HG03097 (cell line): ENCODE data around the gene SLC4A1AP.
"Not testable (repeated sequence)": the region's sequence is repeated elsewhere in the genome, so short reads cannot be mapped to it uniquely, and the experiment has no call there.

Source experiments
- ATAC-seq: cut with Tn5 transposase; IDR thresholded peaks from one replicate; pipeline ENCODE4 v1.9.1; 2021; ENCODE audit not compliant: unreplicated experiment, low FRiP score

The SLC4A1AP gene, protein sequence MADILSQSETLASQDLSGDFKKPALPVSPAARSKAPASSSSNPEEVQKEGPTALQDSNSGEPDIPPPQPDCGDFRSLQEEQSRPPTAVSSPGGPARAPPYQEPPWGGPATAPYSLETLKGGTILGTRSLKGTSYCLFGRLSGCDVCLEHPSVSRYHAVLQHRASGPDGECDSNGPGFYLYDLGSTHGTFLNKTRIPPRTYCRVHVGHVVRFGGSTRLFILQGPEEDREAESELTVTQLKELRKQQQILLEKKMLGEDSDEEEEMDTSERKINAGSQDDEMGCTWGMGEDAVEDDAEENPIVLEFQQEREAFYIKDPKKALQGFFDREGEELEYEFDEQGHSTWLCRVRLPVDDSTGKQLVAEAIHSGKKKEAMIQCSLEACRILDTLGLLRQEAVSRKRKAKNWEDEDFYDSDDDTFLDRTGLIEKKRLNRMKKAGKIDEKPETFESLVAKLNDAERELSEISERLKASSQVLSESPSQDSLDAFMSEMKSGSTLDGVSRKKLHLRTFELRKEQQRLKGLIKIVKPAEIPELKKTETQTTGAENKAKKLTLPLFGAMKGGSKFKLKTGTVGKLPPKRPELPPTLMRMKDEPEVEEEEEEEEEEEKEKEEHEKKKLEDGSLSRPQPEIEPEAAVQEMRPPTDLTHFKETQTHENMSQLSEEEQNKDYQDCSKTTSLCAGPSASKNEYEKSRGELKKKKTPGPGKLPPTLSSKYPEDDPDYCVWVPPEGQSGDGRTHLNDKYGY

DNA sequence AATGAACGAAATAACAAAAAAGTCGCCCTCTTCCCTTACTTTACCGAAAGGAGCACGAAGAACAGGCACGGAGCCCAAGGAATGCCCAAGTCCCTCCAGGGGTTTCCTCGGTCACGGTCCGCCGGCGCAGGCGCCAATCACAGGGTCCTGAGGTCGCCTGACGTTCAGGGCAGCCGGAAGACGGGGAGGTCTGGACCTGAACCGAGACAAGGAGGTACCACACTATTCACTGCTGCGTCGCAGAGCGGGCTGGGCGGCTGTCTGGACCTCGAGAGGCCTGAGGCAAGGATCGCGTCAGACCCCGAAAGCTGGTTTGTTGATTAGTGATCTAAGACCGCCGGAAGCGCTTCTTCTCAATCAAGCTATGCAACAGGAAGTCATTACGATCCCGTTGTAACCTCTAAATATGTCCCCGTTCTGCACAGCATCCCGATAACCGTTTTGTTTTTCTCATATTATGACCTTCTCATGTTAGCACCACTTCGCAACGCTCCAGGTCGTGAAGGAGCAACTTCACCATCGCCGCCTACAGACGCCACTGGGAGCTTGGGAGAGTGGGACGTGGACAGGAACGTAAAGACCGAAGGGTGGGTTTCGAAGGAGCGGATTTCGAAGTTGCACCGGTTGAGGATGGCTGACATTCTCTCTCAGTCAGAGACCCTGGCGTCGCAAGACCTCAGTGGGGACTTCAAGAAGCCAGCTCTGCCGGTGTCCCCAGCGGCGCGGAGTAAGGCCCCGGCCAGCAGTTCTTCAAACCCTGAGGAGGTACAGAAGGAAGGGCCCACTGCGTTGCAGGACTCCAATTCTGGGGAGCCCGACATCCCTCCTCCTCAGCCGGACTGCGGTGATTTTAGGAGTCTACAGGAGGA, at the start of gene SLC4A1AP, which contains the start of gene SUPT7L:
Gene SLC4A1AP (plus strand): TSS at position 605 of the 869 bp plus-strand sequence. CDS start 26 bp downstream, at position 631.
Gene SUPT7L (minus strand): TSS at position 330 of the 869 bp plus-strand sequence. CDS start 1,422 bp downstream, outside the sequence.
- ATAC-seq, result peak; percentile 68

DNA sequence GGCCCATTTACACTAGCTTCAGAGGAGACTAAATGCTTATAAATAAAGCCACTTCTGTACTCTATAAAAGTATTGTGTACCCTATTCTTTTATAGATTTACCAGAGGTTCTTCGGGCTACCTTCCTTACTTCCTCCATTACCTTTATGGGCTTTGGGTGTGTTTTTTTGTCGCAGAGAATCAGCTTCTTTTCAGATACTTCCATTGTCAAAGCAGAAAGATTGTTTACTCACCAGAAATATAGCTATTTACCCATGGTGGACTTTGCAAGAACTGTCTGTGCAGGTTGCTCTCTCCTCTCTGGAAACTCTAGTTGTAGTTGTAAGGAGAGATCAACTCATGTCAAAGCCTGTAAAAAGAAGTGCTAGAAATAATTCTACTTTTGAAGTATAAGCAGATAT, 49.7 kb upstream of the SLC4A1AP start:
- ATAC-seq, result no peak

DNA sequence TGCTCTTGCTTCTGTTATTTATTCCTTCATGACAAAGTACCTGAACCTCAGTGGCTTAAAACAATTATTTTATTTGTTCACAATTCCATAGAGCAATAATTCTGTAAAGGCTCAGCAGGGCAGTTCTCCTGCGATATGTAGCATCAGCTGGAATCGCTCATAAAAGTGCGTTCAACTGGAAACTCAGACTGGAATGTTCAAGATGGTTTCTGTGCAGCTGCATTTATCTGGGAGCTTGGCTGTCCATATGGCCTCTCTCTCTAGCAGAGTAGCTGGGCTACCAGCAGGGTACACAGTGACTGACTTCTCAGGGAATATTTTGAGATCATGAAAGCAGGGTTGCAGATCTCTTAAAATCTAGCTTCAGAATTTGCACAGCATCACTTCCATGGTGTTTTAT, 48.4 kb upstream of the SLC4A1AP start:
- no peak for ATAC-seq

DNA sequence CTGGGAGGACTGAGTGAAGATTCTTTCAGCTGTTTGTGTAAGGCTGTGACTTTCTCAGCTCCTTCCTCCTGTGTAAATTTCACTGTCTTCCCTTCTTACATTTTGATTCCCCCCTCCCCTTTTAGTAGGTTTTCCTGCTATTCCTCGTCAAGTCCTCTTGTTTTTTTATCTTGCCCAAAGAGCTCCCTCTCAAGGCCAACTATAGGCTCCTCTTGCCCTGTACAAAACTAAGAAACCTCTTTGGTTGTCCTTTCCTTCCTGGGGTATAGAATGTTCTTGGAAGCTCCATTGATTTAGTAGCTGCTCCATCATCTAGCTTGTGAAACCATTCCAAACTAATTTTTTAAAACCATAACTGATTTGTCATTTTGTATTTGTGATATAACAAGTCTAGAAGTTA, 42.2 kb upstream of the SLC4A1AP start:
- ATAC-seq, result no peak

DNA sequence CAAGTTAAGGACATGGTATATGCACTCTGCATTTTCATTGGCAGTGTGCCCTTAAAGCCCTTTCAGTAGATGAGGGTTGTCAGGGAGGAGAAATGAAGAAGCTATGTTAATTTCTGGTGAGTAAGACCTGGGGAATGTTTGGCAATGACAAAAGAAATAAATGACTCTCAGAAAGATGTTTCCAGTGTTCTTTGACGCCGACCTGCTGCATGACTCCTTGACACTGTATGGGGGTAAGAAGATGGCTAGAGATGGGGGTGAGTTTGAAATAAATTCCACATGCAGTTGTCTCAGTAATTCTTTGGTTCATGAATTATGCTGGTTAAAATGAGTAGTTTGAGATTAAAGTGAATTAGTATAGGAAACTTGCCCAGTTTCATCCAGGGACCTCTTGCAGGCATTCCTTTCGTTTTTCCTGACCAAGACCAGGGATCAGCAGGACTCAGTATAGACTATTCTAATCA, 40.7 kb upstream of the SLC4A1AP start:
- no peak for ATAC-seq

DNA sequence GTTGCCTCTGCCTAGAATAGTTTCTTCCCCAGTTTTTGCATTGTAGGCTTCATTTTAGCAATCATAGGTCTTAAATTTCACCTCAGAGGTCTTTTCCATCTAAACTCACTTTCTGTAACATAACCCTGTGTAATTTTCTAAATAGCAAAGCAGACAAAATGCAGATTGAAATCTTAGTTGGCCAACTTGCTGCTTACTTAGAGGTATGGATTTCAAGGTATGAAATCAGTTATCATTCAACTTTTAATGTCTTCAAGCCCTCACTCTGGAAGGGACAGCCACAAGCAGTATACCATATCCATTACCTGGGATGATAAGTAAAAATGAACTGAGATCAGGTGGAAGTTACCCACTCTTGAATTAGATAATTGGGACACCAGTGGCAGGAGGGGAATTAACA, 38.7 kb upstream of the SLC4A1AP start:
- ATAC-seq, result no peak

DNA sequence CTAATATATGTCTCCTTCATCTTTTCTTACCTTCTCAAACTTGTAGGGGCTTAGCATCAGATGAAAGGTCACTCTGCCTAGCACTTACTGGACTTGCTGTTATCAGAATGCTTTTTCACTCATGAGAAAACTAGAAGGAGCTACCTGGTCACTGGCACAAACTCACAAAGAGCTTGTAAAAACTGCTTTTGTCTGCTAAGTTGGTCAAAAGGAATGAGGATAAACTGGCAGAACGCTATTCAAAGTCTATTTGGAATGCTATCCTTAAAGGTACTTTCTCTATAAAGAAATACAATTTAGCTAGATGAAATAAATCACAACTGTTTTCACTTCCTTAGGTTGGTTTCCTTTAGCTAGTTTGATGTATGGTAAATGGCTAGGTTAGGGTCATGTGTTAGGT, 37.4 kb upstream of the SLC4A1AP start:
- not testable (repeated sequence) for ATAC-seq

DNA sequence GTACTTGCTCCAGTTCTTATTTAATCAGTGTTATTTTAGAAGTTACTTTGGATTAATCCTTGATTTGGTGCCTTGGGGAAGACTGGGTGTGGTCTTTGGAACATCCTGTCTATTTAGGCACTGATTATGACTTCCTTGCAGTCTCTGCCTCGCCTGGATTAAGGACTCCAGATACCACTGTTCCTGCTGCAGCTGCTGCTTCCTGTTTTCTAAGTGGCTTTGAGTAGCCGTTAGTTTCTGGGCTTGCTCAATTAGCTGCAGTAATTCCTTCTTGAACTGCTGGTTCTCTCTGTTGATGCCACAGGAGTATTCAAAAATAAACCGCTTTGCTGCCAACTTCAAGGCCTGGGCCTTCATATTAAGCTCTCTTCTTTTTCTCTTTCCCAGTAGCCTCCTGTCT, 36.8 kb upstream of the SLC4A1AP start:
- not testable (repeated sequence) for ATAC-seq

DNA sequence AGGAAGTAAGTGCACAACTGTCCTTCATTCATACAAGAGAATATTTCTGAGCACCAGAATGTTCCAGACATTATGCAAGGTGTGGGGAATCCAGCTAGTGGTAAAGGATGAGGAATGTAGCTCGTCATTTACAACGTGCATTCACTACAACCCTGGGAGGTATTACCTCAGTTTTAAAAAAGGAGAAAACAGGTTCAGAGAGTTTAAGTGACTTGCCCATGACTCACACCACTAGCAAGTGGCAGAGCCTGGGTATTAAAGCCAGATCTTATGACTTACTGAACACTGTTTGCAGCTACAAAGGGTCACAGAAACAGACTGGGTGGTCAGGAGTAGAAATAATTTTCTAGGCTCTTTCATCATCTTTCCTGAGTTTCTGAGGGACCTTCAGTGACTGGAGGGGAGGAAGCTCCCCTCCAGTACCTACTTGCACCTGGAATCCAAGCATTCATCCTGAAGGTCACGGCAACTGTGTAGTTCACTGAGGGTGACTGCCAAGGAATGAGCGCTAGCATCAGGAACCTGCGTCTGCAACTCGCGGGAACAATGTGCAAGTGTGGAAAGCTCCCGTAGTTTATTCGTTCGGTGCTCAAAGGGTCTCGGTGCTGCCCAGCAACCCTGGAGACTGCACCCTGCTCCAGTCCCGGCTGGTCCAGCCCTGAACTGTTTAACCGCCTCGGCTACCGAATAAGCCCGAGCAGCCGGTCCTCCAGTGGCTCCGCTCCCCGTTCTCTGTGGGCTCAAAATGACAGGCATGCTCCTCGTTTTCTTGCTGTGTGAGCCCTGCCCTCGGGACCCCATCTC, 35.5 kb upstream of the SLC4A1AP start:
- peak; percentile 15 for ATAC-seq

DNA sequence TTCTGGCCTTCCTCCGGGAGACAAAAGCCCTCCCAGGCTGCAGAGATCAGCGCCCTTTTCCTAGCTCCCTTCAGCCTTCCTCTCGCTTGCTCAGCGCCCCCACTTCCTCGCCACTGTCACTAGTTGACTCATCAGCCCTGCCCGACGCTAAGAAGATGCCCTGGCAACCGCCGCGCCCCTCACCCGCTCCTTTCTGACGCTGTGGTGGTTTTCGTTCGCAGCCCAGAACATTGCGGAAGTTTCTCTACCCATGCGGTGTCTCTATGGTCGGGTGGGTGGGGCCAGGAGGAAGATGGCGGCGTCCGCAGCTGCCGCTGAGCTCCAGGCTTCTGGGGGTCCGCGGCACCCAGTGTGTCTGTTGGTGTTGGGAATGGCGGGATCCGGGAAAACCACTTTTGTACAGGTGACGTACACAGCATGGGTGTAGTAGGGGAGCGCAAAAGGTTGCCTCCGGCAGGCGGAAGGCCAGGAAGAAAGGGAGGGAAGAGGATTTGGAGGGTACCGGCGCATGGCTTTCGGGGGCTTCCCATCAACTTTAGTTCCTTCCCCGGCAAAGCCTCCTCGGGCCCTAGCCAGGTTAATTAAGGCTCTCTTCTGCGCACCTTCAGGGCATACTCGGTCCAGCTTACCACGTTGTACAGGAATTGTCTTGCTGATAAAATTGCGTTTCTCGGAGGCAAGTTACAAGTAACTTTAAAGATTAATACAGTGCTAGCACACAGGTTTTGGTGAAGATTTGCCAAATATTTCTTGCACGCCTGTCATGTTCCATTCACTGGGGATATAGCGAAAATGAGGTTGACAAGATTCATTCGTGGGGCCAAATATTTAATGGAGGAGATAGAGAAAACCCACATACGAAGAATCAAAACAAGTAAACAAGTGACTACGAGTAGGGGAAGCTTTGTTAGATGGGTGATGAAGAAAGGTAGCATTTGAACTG, 34.7 kb upstream of the SLC4A1AP start, which contains the start of the genes CCDC121 and GPN1:
Gene CCDC121 (minus strand): TSS at position 246 of the 943 bp plus-strand sequence. CDS start 1,213 bp downstream, outside the sequence.
Gene GPN1 (plus strand): TSS at position 284 of the 943 bp plus-strand sequence. CDS start 9 bp downstream, at position 293.
- peak; percentile 94 for ATAC-seq

DNA sequence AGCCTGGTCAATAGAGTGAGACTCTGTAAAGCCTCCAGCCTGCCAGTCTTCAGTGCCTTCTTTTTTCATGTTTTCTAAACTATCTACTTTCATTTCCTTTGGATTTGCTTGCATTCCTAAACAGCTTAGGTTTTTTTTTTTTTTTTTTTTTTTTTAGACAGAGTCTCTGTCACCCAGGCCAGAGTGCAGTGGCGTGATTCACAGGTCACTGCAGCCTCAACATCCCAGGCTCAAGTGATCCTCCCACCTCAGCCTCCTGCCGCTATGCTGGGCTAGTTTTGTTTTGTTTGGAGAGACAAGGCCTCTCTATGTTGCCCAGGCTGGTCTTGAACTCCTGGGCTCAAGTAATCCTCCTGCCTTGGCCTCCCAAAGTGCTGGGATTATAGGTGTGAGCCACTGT, 33.4 kb upstream of the SLC4A1AP start:
- ATAC-seq, result not testable (repeated sequence)

DNA sequence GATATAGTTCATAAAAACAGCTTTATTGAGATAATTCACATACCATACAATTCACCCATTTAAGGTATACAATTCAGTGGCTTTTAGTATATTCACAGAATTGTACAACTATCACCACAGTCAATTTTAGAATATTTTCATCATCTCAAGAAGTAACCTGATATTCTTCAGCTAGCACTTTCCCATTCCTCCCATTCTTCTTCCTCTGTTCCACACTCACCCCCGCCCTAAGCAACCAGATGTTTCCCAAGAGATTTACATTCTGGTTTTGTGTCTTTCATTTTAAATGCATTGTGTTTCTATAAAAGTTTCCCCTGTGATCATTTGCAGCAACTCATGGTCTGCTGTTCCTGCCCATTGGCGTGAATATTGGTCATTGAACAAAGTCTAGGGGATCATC, 29.4 kb upstream of the SLC4A1AP start:
- ATAC-seq, result no peak

DNA sequence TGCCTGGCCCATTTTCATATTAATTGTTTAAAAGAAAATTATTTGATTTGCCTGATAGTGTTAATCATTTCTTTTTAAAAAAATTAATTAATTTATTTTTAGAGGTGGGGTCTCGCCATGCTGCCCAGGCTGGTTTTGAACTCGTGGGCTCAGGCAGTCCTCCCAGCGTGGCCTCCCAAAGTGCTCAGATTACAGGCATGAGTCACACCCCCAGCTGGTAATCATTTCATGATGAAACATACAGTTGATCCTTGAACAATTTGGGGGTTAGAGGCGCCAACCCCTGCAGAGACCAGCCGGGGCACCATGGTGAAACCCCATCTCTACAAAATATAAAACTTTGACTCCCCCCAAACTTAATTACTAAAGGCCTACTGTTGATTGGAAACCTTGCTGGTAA, 26.9 kb upstream of the SLC4A1AP start:
- ATAC-seq, result no peak

DNA sequence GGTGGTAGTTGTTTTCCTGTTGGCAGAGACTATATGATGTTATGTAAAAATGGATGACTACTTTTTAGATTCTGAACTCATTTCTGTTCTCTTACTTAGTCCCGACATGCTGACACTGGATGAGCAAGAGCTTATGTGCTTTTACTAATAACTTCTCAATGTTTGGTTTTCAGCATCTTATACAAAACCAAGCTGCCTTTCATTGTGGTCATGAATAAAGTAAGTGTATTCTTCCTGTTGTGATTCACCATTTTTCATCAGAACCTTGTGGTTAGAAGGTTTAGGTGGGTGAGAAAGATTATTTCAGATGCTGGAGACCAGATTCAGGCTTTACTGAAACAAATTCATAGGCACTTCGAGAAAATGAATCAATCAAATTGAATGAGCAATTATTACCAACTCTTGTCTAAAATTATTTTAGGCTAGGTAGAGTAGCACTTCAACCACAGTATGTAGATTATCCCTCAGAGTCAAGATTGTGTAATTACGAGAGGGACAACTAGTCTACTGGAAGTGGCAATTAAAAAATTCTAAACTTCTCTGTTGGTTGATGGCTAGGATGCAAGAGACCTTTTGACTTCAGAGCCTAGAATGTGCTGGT, 25.6 kb upstream of the SLC4A1AP start:
- ATAC-seq, result no peak

DNA sequence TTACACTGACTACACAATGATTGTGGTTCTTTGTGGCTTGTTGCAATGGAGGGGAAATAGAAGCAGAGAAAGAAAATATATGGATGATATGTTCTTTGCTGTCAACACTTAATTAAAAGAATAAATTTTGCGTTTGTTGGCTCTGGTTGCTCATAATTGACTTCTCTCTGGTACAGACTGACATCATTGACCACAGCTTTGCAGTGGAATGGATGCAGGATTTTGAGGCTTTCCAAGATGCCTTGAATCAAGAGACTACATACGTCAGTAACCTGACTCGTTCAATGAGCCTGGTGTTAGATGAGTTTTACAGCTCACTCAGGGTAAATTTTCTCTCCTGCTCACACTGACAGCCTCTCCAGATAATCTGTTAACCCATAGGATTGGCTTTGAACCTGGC, 25.0 kb upstream of the SLC4A1AP start:
- ATAC-seq, result no peak

DNA sequence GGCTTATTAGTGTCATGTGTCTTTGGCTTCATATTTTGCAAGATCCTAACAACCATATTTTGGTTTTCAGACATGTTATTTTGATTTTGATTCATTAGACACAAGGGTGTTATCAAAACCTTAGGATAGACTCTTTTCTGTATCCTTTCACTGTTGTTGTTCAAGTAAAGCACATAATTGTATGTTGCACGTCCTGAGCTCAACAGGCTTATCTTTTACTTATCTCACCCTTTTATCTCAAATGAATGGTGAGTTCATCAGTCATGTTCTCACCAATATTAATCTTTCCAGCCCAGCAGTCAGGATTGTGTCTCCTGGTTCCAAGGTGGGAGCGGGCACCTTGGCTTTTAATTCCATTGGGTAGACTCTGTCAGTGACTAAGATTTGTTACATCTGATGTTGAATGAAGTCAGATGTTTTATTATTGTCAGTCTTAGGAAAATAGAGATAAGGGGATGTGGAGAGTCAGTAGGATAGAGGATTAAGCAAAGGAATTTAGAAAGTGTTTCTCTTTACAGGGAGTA, 22.9 kb upstream of the SLC4A1AP start:
- ATAC-seq, result no peak

DNA sequence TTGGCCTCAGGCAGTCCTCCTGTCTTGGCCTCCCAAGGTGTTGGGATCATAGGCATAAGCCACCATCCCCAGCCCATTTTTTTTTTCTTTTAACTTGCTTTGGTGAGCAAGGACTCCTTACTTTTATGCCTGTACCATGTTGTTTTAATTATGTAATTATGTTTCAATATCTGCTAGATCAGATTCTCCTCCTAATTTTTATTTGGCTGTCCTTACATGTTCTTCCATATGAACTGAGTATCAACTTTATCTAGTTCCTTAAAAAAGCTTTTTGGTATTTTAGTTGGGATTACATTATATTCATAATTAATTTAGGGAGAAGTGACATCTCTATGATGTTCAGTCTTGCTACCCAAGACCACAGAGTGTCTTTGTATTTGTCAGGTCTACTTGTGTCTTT, 18.5 kb upstream of the SLC4A1AP start:
- ATAC-seq, result no peak

DNA sequence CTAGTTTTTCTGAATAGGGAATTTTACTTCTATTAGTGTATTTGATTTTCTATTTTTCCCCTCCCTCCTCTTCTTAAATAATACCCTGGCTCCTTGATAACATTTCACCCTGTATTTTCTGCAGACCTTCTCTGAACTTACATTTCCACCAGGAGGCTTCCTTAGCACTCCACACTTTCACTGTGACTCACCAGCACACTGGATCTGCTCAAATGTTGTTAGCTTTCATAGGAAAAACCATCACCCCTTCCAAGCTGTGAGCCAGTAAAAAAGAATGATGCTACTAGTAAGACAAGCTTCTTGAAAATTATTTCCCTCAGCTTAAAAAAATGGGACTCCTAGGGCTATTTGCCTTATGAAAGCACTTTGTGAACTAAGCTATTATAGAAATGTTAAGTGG, 16.4 kb upstream of the SLC4A1AP start:
- no peak for ATAC-seq
